Measurements from ENCODE around the gene SAP30BP. TPM values are rescaled to one million over a fixed set of nuclear protein-coding genes. Genes with fewer than 3 reads are reported as not detected.

The SAP30BP gene
- total and polyA plus RNA-seq, 2 of the 13 experiments (the other 11 are each of a cell fraction or from before 2014, with no cell fraction given): 67.7 to 99.4 TPM

- no peak; the same call in 1 of the 2 replicates for TF ChIP-seq CSRNP1 (CRISPR knock-in tag; IDR thresholded peaks at IDR 0.05)
- 0 out of 2 replicates have a peak, but pooled peaks have one; percentile 21 for TF ChIP-seq ZSCAN20 (CRISPR knock-in tag; IDR thresholded peaks at IDR 0.05; ENCODE audit: borderline replicate concordance)
- TF ChIP-seq AHR (CRISPR knock-in tag; IDR thresholded peaks at IDR 0.05): peak; percentile 15; the same call in 1 of the 2 replicates
- peak; percentile 78 for TF ChIP-seq GZF1 (CRISPR knock-in tag; IDR thresholded peaks at IDR 0.05)
- no peak for TF ChIP-seq ZNF619 (CRISPR knock-in tag; IDR thresholded peaks at IDR 0.05)
- TF ChIP-seq ZBTB49 (CRISPR knock-in tag; IDR thresholded peaks at IDR 0.05; ENCODE audit: borderline replicate concordance): no peak
- TF ChIP-seq ZNF24 (IDR thresholded peaks at IDR 0.05): no peak
- TF ChIP-seq KLF16 (CRISPR knock-in tag; IDR thresholded peaks at IDR 0.05): peak; percentile 41 to 98; a peak in 3 of 4 replicates
- peak; percentile 67 for TF ChIP-seq U2AF1 (optimal IDR thresholded peaks at IDR 0.05; ENCODE audit: low read depth, low read length)
- no peak for TF ChIP-seq CC2D1A (CRISPR knock-in tag; IDR thresholded peaks at IDR 0.05)
- TF ChIP-seq NFYB (CRISPR knock-in tag; IDR thresholded peaks at IDR 0.05): no peak
- peak; percentile 23; the same call in 1 of the 2 replicates for TF ChIP-seq ZNF430 (CRISPR knock-in tag; IDR thresholded peaks at IDR 0.05)
- no peak for TF ChIP-seq ZNF136 (CRISPR knock-in tag; IDR thresholded peaks at IDR 0.05; ENCODE audit: low read depth)
- peak; percentile 30 for TF ChIP-seq HOXA5 (CRISPR knock-in tag; IDR thresholded peaks at IDR 0.05)
- TF ChIP-seq ZNF264 (CRISPR knock-in tag; IDR thresholded peaks at IDR 0.05): no peak
- TF ChIP-seq DRAP1 (CRISPR knock-in tag; IDR thresholded peaks at IDR 0.05): peak; percentile 66
- no peak for TF ChIP-seq LRRFIP1 (CRISPR knock-in tag; conservative IDR thresholded peaks at IDR 0.05)
- TF ChIP-seq SMAD9 (CRISPR knock-in tag; IDR thresholded peaks at IDR 0.05): no peak
- TF ChIP-seq FOXM1 (CRISPR knock-in tag; IDR thresholded peaks at IDR 0.05): peak; percentile 45; the same call in 1 of the 2 replicates
- TF ChIP-seq ZNF225 (CRISPR knock-in tag; IDR thresholded peaks at IDR 0.05): no peak
- TF ChIP-seq NR1H2 (CRISPR knock-in tag; IDR thresholded peaks at IDR 0.05; ENCODE audit: borderline replicate concordance, low read depth): peak; percentile 94
- no peak for TF ChIP-seq GATAD1 (CRISPR knock-in tag; IDR thresholded peaks at IDR 0.05)
- TF ChIP-seq POLR2A (IDR thresholded peaks at IDR 0.05; ENCODE audit: insufficient read depth in 1 of 2, low read depth in 2 of 2, low read length in 2 of 2): peak; percentile 55 to 88; a peak in 3 of 4 replicates
- 0 out of 2 replicates have a peak, but pooled peaks have one; percentile 64 for TF ChIP-seq ZZZ3 (CRISPR knock-in tag; IDR thresholded peaks at IDR 0.05; ENCODE audit: borderline replicate concordance)
These were observed 87.5 kb downstream of the SAP30BP start (continued) for GRCh38 chr17:75754378-75755204.
